Tongue (tissue), 2 donors: ENCODE results near the gene SRRM4. TPM values are rescaled to one million over a fixed set of nuclear protein-coding genes. Genes with fewer than 3 reads are reported as not detected.
"Not testable (repeated sequence)": the region's sequence is repeated elsewhere in the genome, so short reads cannot be mapped to it uniquely, and the experiment has no call there.

Experiments used
- DNase-seq: peaks from one replicate; pipeline ENCODE4 v3.0.0-alpha.2; 2015
- total RNA-seq: library from RNA; depleted of rRNA; stranded (reverse); fragments of >200 nt; gene quantifications from one replicate; pipeline ENCODE4 v1.2.3, GENCODE V29; 2014

SRRM4 gene
- total RNA-seq, 1 donor from 2014 or later = 0.31 TPM

- DNase-seq = no peak
These were observed 29.9 kb downstream of the SRRM4 start for GRCh38 chr12:119011231-119011630.

- no peak for DNase-seq
These were observed 30.8 kb downstream of the SRRM4 start for GRCh38 chr12:119012179-119012578.

GRCh38 chr12:119013023-119013422, 31.7 kb downstream of the SRRM4 start:
- DNase-seq = no peak

GRCh38 chr12:119014368-119014767, 33.0 kb downstream of the SRRM4 start:
- no peak for DNase-seq

GRCh38 chr12:119016715-119017114, 35.4 kb downstream of the SRRM4 start:
- no peak for DNase-seq

GRCh38 chr12:119019166-119019565, 37.8 kb downstream of the SRRM4 start:
- peak; percentile 18 for DNase-seq

GRCh38 chr12:119020406-119021360, 39.3 kb downstream of the SRRM4 start:
- DNase-seq = peak; percentile 45

- no peak for DNase-seq
These were observed 43.0 kb downstream of the SRRM4 start for GRCh38 chr12:119024356-119024755.

GRCh38 chr12:119025786-119026185, 44.4 kb downstream of the SRRM4 start:
- no peak for DNase-seq

GRCh38 chr12:119033332-119033731, 52.0 kb downstream of the SRRM4 start:
- DNase-seq = not testable (repeated sequence)

GRCh38 chr12:119036878-119037825, 55.8 kb downstream of the SRRM4 start:
- peak; percentile 53 for DNase-seq

- DNase-seq = no peak
These were observed 62.8 kb downstream of the SRRM4 start for GRCh38 chr12:119044094-119044493.

- DNase-seq = no peak
These were observed 66.3 kb downstream of the SRRM4 start for GRCh38 chr12:119047641-119048040.

- DNase-seq = no peak
These were observed 69.3 kb downstream of the SRRM4 start for GRCh38 chr12:119050663-119051062.

GRCh38 chr12:119051474-119051873, 70.1 kb downstream of the SRRM4 start:
- no peak for DNase-seq

GRCh38 chr12:119052001-119052400, 70.7 kb downstream of the SRRM4 start:
- no peak for DNase-seq

- no peak for DNase-seq
These were observed 74.6 kb downstream of the SRRM4 start for GRCh38 chr12:119055977-119056376.

- DNase-seq = peak; percentile 88
These were observed 79.8 kb downstream of the SRRM4 start for GRCh38 chr12:119060847-119061796.

GRCh38 chr12:119068129-119068856, 87.0 kb downstream of the SRRM4 start:
- peak; percentile 68 for DNase-seq

GRCh38 chr12:119069147-119069642, 87.9 kb downstream of the SRRM4 start:
- peak; percentile 68 for DNase-seq

- no peak for DNase-seq
These were observed 89.8 kb downstream of the SRRM4 start for GRCh38 chr12:119071176-119071575.
